GM21717 (cell line): Measurements from ENCODE around the gene MYOZ3.

ENCODE experiments used
- ATAC-seq: cut with Tn5 transposase; IDR thresholded peaks from one replicate; pipeline ENCODE4 v1.9.1; 2021; ENCODE audit warnings: mild to moderate bottlenecking, moderate library complexity; ENCODE audit not compliant: unreplicated experiment

MYOZ3 gene

DNA sequence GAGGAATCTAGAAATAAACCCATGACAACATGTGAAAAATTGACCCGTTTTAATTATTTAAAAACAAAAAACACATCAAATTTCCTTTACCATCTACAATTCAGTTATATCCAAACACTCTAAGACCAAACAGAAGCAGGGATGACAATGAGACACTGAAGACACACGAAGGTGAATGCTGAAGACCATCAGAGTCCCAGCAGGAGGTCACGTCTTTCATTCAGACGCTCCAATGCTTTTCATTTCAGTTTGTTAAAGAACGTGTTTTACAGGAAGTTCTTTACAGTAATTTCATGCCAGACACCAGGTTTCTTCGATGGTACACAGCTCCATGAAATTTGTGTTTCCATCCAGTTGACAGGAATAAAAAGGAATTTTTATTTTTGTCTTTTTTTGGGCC, 29.7 kb downstream of the MYOZ3 start:
- ATAC-seq = no peak

DNA sequence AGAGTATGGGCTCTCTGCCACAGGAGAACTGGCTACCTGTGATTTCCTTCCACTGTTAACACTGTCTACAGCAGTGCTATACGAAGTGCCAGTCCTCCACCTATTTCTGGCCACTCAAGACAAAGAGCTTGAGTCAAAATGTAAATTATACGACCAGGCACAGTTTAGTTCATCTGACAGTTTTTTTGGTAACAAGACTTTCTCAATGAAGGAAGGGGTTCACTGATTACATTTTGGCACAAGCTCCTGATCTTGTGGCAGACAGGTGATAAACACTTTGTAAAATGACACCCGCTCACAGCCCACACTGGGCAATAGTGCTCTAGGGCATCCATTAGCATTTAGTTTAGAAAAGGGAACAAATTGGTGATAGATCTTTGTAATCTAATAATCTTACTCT, 31.2 kb downstream of the MYOZ3 start:
- no peak for ATAC-seq

DNA sequence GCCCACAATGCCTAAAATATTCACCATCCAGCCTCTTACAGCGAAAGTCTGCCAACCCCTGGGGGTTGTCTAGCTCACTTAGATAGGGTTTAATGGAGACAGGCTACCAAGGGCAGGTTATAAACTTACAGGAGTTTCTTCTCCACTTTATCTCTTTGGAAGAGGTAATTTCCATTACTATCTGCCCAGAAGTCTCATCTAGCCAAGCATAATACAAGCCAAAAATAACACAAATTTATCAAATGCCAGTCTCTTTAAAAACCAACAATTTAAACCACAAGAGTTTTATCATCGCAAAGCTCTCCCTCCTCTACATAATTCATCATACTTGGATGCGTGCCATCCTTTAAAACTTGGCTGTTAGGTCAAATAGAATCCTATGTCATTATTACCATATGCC, 33.6 kb downstream of the MYOZ3 start:
- no peak for ATAC-seq

DNA sequence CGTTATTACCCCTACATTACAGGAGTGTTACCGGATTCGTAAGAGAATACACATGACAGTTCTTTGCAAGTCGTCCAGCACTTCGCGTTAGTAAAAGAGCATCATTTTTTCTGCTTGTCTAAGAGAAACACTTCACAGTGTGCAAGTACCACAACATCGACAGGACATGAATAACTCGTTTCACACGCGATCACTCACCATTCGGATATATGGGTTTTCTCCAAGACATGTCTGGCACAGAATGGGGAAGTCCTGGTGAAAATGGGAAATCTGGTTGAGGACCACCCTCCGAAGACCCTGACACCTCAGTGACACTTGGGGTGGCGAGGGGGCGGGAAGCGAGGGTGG, 39.2 kb downstream of the MYOZ3 start:
- ATAC-seq = peak; percentile 9

DNA sequence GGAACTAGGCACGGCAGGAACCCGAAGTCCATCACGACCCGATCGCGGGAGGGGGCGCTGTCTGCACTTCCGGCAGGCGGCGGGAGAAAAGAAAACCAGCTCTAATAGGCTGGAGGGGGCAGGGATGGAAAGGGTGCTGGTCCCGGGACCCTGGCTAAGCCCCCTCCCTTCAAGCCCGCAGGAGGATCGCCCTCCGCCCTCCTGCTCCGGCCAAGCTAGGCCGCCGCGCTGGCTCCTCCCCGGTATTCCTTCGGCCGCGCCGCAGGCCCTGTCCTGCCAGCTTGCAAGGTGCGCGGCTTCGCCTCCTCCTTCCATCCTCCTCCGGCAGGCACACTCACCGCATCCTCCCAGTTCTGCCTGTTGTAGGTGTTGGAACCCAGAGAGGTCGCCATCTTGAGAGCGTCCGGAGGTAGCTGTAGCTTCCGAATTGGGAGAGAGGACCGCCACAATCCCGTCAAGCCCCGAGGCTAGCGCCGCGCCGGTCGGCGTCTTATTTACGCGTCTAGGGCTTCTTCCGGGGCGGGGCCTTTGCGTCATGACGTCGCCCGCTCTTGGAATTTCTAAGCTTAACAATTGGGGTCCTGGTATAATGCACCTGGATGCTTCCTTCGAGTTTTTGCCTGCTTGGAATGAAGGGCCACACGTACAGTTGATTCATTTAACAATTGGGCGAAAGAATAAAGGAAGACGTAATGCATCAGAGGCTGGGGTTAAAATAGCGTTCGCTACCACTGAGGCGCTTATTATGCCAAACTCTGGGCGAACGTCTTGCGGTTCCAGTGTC, 39.7 kb downstream of the MYOZ3 start, which contains the start of gene RBM22:
Gene RBM22 (minus strand): TSS at position 469 of the 784 bp plus-strand sequence. CDS start 77 bp downstream, at position 392.
- ATAC-seq = peak; percentile 97

DNA sequence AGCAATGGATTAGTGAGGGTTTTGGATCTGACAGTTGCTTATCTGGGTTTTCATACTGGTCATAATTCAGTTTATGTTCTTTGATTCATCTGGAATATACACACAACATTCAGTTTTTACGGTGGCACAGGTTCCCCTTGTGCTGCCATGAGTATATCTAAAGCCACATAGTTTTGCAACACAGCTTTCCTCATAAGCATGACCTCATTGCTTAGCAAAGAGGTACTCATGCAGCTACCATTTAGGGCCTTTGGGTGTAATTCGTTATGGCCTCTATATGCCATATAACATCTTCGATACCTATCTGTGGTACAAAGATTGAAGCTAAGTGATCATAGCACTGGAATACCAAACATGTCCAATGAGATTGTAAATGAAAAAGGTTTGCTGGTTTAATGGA, 42.7 kb downstream of the MYOZ3 start:
- no peak for ATAC-seq

DNA sequence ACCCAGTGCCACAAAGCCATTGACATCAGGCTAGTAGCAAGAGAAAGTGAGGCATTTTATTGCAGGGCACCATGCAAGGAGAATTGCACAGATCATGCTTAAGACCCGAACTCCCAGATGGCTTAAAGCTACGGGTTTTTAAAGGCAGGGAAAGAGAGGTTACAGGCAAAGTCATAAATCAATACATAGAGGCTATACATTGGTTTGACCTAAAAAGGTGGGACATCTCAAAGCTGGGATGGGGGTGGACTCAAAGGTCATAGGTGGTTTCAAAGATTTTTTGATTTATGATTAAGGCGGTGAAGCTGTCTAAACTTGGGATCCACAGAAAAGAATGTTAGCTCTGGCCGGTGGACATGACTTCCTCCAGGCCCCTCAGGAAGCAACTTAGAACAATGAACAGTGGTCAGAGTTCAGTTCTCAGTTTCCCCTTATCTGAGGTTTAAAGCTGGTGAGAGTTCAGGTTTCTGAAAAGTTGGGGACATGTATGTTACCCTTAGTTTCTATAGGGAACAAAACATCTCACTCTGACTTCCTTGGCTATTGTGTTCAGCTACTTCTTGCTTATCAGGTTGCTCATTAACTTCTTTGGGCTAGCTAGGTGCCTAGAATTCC, 45.8 kb downstream of the MYOZ3 start:
- no peak for ATAC-seq

DNA sequence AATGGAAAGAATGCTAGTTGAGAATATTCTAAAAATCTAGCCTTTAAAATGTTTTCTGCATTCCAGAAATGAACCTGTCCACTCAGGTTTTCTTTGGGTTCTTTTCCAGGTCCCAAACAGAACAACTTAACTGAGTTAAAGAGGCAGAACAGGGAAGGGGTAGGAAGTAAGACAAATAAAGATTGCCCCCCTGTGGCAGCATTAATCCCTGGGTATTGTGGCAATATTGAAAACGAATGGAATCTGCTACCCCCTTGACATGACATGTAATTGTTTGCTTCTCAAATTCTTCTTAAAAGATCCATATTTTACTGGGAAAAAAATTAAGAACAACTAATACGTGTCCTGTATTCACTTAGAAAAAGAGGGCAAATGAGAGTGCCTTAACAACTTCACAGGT, 49.1 kb downstream of the MYOZ3 start:
- ATAC-seq = no peak

DNA sequence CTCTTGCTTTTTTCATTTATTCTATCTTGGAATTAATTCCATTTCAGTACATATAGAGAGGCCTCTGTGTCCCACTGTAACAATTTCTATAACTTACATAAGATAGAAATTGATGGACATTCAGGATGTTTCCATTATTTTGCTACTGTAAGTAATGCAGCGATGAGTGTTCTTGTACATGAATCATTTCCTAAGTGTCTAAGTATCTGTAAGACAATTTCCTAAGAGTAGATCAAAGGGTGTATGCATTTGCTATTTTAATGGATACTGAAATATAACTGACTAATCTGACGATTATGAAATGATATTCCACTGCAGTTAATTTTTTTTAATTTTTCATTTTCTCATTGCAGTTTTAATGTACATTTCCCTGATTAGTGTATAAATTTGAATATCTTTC, 62.8 kb downstream of the MYOZ3 start:
- no peak for ATAC-seq
